HG03039 (cell line): Measurements from ENCODE around the gene GBF1.
"Not testable (repeated sequence)": the region's sequence is repeated elsewhere in the genome, so short reads cannot be mapped to it uniquely, and the experiment has no call there.

Source experiments
- ATAC-seq: cut with Tn5 transposase; IDR thresholded peaks from one replicate; pipeline ENCODE4 v1.9.1; 2021; ENCODE audit warnings: mild to moderate bottlenecking, moderate library complexity; ENCODE audit not compliant: unreplicated experiment

GBF1 gene, protein sequence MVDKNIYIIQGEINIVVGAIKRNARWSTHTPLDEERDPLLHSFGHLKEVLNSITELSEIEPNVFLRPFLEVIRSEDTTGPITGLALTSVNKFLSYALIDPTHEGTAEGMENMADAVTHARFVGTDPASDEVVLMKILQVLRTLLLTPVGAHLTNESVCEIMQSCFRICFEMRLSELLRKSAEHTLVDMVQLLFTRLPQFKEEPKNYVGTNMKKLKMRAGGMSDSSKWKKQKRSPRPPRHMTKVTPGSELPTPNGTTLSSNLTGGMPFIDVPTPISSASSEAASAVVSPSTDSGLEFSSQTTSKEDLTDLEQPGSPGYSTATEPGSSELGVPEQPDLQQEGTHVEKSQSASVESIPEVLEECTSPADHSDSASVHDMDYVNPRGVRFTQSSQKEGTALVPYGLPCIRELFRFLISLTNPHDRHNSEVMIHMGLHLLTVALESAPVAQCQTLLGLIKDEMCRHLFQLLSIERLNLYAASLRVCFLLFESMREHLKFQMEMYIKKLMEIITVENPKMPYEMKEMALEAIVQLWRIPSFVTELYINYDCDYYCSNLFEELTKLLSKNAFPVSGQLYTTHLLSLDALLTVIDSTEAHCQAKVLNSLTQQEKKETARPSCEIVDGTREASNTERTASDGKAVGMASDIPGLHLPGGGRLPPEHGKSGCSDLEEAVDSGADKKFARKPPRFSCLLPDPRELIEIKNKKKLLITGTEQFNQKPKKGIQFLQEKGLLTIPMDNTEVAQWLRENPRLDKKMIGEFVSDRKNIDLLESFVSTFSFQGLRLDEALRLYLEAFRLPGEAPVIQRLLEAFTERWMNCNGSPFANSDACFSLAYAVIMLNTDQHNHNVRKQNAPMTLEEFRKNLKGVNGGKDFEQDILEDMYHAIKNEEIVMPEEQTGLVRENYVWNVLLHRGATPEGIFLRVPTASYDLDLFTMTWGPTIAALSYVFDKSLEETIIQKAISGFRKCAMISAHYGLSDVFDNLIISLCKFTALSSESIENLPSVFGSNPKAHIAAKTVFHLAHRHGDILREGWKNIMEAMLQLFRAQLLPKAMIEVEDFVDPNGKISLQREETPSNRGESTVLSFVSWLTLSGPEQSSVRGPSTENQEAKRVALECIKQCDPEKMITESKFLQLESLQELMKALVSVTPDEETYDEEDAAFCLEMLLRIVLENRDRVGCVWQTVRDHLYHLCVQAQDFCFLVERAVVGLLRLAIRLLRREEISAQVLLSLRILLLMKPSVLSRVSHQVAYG (N-terminal part only)

DNA sequence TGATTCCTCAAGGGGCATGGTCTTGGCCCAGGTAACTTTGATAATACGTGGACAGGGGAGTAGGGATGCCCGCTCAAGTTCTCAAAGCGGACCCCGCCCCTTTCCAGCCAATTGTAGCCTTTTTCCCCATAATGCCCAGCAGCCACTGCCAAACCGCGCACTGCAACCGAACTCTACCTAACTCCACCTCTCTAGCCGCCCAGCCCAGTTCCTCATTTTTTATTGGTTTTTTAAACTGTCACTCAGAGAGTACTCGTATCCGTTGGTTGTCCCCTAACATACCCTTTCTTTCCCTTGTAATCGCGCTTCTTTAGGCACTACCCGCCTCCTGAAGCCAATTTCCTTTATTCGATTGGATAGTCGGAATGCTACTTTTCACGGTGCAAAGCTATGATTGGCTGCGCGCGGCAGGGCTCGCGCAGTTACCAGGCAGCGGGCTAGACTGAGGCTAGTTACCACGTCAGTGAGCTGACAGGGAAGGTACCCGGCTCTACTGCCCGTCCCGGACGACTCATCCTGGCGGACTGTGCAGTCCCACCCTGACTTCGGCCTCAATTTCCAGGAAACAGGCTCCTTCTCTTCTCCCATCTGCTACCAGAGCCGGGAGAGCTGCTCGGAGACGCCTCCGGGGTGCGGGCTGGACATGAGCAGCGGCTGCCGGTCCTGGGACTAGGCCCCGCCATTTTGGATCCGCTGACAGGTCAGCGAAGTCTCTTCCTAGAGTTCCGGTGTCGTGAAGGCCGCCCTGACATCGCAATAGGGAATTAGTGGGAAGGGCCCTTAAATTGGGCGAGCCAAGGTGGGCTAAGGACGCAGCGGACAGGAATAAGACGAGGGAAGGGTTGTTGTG is at the start of gene GBF1:
GBF1 (plus strand) TSS at position 451 of the 850 bp plus-strand sequence. CDS start 13,407 bp downstream, outside the sequence.
- peak; percentile 80 for ATAC-seq

DNA sequence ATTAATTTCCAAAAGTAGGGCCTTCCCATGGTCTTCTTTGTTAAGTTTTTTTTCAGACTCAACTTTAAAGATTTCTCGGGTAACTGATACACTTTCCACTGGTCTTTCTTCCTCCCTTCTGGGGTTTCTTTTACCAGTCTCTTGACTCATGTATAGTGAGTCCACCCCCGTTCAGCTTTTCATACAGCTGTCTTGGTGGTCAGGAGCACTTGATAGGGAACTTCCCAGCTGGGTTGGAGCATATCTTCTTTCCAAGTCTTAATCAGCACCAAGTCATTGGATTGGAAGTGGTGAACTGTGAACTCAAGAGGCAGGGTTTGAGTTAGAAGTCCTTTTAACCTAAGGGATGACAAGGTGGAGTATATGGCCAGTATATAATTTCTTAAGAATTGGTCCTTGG is 48.4 kb upstream of the GBF1 start:
- no peak for ATAC-seq

DNA sequence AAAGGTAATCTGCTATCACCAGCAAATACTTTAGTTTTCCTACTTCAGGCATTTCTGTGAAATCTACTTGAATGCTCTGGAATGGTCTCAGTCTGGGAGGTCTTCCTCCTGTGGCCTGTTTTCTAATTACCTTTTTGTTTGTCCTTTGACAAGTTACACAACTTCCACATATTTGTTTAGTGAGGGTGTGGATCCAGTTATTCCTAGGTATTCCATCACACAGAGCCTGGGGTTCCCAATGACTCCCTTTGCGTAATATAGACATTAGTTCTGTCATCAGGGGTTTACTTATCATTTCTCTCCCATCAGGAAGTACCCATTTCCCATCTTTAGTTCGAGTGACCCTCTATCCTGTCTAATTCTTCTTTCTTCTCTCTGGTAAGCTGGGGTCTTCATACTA is 47.3 kb upstream of the GBF1 start:
- no peak for ATAC-seq

DNA sequence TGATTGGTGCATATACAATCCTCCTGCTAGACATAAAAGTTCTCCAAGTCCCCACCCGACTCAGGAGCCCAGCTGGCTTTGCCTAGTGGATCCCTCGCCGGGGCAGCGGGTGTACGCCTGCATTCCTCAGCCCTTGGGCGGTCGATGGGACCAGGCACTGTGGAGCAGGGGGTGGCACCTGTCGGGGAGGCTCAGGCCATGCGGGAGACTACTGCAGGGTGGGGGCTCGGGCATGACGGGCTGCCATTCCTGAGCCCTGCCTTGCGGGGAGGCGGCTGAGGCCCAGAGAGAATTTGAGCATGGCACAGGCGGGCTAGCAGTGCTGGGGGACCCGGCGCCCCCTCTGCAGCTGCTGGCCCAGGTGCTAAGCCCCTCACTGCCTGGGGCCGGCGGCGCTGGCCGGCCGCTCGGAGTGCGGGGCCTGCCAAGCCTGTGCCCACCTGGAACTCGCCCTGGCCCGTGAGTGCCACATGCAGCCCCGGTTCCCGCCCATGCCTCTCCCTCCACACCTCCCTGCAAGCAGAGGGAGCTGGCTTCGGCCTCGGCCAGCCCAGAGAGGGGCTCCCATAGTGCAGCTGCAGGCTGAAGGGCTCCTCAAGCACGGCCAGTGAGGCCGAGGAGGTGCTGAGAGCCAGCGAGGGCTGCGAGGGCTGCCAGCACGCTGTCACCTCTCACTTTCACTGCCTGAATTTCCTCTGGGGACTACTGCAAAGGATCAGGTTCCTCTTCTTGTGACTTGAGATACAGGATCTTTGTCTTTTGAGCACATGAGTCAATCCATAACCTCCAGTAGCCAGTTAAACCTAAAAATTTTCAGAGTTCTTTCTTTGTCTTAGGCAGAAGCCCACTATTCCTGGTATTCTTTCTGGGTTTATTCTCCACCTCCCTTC is 44.3 kb upstream of the GBF1 start:
- ATAC-seq, result no peak

DNA sequence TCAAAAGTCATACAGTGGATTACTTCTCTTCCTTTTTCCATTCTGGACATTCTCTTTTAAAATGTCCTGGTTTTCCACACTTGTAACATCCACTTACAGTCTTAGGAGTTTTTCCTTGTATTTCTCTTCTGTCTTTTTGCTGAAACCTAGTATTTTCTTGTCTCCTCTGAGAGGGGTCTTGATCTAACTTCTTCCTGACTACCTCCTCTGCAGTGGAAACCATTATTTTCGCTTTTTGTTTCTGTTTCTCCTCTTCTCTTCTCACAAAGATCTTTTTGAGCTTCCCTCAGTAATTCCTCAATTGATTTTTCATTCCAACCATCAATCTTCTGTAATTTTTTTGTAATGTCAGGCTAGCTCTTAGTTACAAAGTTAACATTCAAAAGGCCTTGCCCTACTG is 42.9 kb upstream of the GBF1 start:
- no peak for ATAC-seq

DNA sequence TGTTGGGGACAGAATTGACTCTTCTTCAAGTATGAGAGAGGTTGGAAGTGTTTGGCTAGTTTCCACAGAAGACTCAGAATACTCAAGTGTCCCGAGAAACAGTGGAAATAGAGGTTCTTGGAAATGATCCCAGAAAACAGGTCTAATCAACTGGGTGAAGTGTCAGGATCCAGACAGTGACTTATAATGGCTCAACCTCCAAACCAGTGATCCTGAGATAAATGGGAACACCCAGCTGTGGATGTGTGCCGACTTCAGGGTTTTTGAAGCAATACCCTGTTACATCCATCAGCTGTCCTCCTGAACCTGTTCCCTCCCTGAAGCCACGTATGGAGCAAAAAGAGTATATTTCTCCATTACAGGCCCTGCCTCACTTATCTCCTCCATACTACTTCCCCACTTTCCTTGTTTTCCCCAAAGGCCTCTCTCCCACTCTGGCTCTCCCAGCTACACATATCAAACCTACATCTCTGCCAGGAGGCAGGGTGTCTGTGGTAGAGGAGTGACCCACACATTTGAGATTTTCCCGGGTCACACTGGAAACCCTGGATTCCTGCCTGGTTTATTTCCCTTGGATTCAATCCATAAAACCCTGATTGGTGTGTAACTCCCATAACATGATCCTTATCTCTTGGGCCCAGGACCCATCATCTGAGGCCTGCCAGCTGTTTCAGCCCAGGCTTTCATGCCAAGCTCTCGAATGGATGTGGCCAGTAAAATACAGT is 36.9 kb upstream of the GBF1 start:
- ATAC-seq, result no peak

DNA sequence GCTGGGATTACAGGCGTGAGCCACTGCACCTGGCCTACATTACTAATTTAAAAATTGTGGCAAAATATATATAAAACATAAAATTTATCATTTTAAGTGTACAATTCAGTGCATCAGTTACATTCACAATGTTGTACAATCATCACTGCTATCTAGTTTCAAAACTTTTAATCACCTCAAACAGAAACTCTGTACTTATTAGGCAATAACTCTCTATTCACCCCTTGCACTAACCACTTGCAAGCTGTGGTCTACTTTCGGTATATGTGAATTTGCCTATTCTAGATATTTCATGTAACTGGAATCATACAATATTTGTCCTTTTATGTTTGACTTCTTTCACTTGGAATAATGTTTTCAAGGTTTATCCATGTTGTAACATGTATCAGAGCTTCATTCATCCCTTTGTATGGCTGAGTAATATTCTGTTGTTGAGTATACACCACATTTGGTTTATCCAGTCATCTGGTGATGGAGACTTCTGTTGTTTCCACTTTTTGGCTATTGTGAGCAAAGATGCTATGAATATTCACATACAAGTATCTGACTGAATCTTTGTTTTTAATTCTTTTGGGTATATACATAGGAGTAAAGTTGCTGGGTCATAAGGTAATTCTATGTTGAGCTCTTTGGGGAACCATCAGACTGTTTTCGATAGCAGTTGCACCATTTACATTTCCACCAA is 33.6 kb upstream of the GBF1 start:
- ATAC-seq, result no peak

DNA sequence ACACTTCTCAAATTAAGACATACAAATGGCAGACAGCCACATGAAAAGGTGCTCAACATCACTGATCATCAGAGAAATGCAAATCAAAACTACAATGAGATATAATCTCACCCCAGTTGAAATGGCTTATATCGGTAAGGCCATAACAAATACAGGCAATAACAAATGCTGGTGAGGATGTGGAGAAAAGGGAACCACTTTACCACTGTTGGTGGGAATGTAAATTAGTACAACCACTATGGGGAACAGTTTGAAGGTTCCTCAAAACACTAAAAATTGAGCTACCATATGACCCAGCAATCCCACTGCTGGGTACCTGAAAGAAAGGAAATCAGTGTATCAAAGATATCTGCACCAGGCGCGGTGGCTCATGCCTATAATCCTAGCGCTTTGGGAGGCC is 31.7 kb upstream of the GBF1 start:
- not testable (repeated sequence) for ATAC-seq

DNA sequence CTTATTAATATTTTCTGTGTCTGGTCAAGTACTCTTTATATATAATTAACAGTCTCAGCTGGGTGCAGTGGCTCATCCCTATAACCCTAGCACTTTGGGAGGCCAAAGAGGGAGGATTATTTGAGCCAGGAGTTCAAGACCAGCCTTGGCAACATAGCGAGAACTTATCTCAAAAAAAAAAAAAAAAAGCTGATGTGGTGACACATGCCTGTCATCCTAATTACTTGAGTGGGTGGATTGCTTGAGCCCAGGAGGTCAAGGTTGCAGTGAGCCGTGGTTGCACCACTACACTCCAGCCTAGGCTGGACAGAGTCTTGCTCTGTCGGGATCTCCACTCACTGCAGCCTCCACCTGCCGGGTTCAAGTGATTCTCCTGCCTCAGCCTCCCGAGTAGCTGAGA is 26.0 kb upstream of the GBF1 start:
- ATAC-seq, result no peak

DNA sequence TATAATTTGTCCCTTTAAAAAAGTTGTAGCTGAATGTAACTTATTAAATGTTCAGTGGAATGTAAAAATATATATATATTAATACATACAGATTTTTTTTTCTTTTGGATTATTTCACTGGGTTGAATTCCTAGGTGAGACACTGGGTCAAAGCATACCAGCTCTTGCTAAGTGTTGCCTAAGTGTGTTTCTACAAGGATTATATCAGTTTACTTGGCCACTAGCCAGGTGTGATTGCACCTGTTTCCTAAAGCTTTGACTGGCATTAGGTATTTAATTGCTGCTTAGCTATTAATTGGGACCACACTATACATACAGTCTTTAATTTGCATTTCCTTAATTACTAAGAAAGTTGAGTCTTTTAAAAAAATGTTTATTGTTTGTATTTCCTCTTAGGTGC is 24.7 kb upstream of the GBF1 start:
- no peak for ATAC-seq

DNA sequence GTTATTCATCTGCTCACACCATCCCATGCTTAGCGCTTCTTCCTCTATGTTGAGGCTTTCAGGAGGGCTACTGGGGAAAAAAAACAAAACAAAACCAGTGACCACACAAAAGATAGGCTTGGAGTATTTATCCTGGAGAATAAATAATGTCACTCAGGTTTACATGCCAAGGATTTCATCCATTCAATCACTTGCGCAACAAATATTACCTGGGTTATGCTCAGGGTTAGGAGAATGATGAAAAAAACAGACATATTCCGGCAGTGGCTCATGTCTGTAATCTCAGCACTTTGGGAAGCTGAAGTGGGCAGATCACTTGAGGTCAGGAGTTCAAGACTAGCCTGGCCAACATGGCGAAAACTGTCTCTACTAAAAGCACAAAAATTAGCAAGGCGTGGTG is 22.5 kb upstream of the GBF1 start:
- ATAC-seq, result no peak

DNA sequence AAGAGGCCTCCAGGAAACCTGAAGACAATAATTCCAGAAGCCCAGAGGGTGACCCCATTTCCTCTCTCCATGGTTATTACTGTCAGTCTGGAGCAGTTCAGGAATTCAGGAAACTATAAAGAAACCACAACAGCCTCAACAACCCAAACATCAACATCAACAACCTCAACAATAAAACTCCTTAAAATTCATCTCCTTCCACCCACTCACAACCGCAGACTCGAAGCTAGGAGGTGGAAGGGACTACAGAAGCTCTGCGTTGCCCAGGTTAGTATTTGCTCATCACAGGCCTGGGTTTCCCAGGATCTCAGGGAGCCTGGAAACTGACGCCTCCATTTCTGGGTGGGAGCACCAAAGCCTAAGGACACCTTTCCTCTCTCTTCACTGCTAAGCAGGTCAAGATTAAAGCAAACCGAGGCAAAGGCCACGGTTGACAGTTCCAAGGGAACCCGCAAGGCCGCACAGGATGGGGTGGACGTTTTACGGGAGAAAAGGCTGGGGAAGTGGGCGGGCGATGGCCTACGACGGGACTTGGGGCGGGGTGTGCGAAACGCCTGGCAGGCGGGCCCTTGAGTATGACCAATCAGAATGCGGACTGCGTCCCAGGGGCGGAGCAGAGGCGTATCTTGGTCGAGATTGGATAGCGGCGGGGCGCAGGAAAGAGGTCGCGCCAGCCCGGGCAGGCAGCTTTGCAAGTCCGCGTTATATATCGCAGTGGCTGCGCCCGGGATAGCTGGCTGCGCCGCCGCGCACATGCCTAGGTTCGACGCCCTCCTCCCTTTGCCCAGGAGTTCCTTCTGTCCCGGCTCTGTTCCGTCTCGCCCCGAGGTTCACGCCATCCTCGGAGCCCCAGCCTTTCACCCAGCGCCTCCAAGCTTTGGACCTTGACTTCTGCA is 19.4 kb upstream of the GBF1 start, which contains the start of gene ELOVL3:
ELOVL3 (plus strand) TSS at position 654 of the 896 bp plus-strand sequence. CDS start 250 bp downstream, outside the sequence.
- peak; percentile 77 for ATAC-seq

DNA sequence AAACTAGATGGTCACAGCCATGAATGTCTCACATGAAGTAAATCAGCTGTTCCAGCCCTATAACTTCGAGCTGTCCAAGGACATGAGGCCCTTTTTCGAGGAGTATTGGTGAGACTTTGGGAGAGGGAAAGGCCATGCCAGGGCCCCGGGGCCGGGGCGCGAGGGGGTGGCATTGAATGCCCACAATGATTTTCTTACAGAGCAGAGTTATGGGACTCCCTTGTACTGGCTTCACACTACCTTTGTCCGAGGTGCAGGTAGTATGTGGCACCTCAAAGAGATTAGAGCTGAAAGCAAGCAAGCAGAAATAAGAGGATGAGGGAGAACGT is 18.8 kb upstream of the GBF1 start:
- no peak for ATAC-seq

DNA sequence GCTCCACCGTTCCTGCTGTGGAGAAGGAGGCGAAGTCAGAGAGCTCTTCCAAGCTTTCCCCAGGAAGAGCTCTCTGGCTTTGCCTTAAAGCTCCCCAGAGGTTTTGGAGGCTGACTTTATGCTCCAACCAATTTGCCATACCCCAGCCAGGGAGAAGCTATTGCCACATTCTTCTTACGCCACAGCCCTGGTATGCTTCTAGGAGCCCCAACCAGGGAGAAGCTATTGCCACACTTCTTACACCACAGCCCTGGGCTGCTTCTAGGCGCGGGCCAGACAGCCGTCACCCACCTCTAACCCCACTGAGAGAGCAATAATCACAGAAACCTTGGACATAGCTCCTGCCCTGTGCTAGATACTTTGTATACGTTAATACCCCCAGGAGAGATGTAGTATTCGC is 18.3 kb upstream of the GBF1 start:
- ATAC-seq, result no peak

DNA sequence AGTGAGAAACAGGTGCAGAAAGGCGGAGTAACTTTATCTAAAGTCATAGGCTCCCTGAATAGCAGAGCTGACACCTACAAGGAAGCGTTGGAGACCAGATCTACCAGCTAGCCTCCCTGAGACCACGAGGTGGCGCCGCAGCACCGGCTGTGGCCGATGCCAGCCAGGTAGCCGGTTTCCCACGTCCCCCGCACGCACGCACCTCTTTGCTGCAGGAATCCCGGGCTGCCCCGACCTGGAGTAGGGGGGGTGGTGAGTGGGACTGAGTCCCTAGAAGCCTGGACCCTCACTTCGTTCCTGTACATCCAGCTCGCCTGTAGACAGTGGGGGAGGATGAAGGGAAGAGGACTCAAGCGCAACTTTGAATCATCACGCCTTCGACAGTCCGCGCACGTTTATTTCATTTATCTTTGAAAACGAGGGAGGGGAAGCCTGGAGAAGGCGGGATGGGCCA is 15.5 kb upstream of the GBF1 start:
- ATAC-seq, result no peak

DNA sequence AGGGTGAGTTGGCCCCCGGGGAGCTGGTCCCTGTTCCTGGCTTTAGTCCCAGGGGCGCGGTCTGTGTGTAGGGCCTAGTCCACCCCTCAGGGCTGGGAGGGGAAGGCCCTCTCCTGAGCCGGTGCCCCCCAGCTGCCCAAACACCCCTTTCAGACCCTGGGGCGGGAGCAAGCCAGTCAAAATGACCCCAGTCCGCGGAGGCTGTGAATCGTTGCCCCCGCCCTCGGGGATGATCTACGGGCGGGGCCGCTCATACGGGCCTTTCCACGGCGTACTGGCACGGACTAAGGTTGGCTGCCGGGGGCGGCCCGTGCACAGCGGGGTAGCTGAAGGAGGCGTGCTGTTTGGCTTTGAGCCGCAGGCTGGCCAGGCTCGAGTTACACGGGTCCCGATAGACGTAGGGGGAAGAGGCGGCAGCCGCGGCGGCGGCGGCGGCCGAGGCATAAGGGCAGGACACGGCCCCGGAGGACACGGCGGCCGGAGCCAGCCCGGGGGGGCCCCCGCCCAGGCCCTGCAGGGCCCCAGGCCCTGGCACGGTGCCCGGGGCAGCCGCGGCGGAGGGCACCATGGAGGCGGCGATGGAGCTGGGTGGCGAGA is 15.0 kb upstream of the GBF1 start:
- no peak for ATAC-seq
